ENCODE data around the gene PRDM5.

The PRDM5 gene

DNA sequence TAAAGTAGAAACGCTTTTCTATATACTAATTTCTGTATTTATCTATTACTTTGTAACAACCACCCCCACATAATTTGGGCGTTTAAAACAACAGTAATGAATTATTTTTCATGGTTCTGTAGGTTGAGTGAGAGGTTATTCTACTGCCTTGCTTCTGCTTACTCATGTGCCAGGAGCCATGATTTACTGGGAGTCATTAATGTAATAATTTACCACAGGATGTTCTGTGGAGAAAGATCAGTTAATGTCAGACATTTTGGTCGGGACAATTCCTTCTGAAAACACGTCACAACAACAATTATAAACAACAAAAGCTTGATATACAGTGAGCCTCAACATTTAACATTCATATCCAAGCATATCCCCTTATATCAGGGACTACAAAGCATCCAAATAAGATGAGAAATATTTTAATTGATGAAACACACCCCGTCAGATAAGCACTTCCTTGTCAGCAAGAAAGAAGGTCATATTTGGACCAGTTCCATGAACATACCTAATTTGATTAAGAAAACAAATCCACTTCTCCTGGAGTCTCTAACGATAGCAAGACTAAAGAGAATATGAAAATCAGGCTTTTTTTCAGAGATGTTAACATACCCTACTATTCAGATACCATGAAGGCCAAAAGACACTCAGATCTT, 238.5 kb downstream of the PRDM5 start:
- TF ChIP-seq TEAD4 (IDR thresholded peaks at IDR 0.05) = no peak
- TF ChIP-seq TCF12 (IDR thresholded peaks at IDR 0.05; ENCODE audit: low read depth) = no peak
- no peak for TF ChIP-seq FOXM1 (IDR thresholded peaks at IDR 0.05; ENCODE audit: borderline replicate concordance, low read depth)
- no peak for TF ChIP-seq EP300 (IDR thresholded peaks at IDR 0.05; ENCODE audit: borderline replicate concordance)

DNA sequence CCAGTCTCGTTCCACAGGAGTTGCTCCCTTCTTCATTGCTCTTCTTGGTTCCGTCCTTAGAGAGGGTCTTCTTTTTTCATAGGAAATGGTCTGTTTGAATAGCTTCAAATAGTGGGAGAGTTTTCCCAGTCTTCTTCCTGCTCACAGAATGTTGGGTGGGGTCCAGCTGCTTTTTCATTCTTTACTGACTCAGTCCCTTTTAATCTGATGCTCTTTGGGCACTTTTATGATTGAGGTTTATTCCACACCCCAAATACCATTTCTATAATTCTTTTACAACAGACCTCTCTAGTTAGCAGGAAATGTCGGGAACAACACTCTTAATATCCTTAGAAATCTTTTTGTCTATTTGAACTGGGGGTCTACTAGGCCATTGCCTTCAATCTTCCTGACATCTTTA, 239.5 kb downstream of the PRDM5 start:
- no peak for TF ChIP-seq YY1 (IDR thresholded peaks at IDR 0.05; ENCODE audit: low read depth)
- TF ChIP-seq, protein P1, sequence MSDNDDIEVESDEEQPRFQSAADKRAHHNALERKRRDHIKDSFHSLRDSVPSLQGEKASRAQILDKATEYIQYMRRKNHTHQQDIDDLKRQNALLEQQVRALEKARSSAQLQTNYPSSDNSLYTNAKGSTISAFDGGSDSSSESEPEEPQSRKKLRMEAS (IDR thresholded peaks at IDR 0.05) = no peak
- no peak for TF ChIP-seq RAD21 (IDR thresholded peaks at IDR 0.05; ENCODE audit: low read depth)
- TF ChIP-seq CREB1 (IDR thresholded peaks at IDR 0.05; ENCODE audit: low read depth) = no peak
- TF ChIP-seq EGR1 (IDR thresholded peaks at IDR 0.05) = no peak
- no peak for TF ChIP-seq NFIC (IDR thresholded peaks at IDR 0.05)
- no peak for TF ChIP-seq ZBTB7A (IDR thresholded peaks at IDR 0.05; ENCODE audit: low read depth)

DNA sequence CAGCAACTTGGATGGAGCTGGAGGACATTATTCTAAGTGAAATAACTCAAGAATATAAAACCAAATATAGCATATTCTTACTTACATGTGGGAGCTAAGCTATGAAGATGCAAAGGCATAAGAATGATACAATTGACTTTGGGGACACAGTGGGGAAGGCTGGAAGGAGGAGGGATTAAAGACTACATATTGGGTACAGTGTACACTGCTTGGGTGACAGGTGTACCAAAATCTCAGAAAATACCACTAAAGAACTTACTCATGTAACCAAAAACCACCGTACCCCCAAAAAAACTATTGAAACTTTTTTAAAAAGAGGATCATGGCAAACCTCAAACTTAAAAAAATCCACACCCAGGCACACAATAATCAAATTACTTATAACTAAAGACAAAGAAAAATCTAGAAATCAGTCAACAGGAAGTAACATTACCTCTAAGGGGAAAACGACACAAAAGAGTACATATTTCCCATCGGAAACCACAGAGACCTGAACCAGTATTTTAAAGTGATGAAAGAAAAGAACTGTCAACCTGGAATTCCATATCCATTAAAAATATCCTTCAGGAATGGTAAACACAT, 241.8 kb downstream of the PRDM5 start:
- TF ChIP-seq, protein P2, sequence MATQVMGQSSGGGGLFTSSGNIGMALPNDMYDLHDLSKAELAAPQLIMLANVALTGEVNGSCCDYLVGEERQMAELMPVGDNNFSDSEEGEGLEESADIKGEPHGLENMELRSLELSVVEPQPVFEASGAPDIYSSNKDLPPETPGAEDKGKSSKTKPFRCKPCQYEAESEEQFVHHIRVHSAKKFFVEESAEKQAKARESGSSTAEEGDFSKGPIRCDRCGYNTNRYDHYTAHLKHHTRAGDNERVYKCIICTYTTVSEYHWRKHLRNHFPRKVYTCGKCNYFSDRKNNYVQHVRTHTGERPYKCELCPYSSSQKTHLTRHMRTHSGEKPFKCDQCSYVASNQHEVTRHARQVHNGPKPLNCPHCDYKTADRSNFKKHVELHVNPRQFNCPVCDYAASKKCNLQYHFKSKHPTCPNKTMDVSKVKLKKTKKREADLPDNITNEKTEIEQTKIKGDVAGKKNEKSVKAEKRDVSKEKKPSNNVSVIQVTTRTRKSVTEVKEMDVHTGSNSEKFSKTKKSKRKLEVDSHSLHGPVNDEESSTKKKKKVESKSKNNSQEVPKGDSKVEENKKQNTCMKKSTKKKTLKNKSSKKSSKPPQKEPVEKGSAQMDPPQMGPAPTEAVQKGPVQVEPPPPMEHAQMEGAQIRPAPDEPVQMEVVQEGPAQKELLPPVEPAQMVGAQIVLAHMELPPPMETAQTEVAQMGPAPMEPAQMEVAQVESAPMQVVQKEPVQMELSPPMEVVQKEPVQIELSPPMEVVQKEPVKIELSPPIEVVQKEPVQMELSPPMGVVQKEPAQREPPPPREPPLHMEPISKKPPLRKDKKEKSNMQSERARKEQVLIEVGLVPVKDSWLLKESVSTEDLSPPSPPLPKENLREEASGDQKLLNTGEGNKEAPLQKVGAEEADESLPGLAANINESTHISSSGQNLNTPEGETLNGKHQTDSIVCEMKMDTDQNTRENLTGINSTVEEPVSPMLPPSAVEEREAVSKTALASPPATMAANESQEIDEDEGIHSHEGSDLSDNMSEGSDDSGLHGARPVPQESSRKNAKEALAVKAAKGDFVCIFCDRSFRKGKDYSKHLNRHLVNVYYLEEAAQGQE (IDR thresholded peaks at IDR 0.05; ENCODE audit: low read depth) = no peak
- TF ChIP-seq EP300 (IDR thresholded peaks at IDR 0.05; ENCODE audit: borderline replicate concordance) (no peak), YY1 (IDR thresholded peaks at IDR 0.05; ENCODE audit: low read depth) (no peak), CREB1 (IDR thresholded peaks at IDR 0.05; ENCODE audit: low read depth) (no peak), ZBTB7A (IDR thresholded peaks at IDR 0.05; ENCODE audit: low read depth) (no peak), TEAD4 (IDR thresholded peaks at IDR 0.05) (no peak), NFIC (IDR thresholded peaks at IDR 0.05) (no peak), RAD21 (IDR thresholded peaks at IDR 0.05; ENCODE audit: low read depth) (no peak), TCF12 (IDR thresholded peaks at IDR 0.05; ENCODE audit: low read depth) (no peak), TAF1 (IDR thresholded peaks at IDR 0.05; ENCODE audit: low read depth) (no peak), FOXM1 (IDR thresholded peaks at IDR 0.05; ENCODE audit: borderline replicate concordance, low read depth) (no peak), CEBPB (IDR thresholded peaks at IDR 0.05) (no peak), EGR1 (IDR thresholded peaks at IDR 0.05) (no peak)
- TF ChIP-seq, protein P3, sequence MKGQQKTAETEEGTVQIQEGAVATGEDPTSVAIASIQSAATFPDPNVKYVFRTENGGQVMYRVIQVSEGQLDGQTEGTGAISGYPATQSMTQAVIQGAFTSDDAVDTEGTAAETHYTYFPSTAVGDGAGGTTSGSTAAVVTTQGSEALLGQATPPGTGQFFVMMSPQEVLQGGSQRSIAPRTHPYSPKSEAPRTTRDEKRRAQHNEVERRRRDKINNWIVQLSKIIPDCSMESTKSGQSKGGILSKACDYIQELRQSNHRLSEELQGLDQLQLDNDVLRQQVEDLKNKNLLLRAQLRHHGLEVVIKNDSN (IDR thresholded peaks at IDR 0.05) = no peak
- TF ChIP-seq, protein P1 (IDR thresholded peaks at IDR 0.05) = no peak

DNA sequence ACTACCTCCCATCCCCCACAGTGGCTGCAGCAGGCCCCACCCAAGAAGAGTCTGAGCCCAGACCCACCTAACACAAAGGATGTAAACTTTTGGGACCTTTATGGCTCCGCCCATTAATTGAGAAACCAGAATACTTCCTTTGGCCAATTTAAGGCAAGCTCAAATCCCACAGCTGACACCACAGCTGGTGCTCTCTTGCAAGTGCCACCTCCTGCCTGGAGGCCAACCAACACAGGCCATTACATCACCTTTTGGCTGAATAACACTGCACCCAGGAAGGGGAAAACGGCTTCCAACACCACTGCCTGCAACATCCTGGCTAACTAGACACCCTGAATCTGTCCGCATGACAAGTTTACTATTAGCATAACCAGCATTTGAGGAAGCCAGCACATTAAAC, 248.8 kb downstream of the PRDM5 start:
- TF ChIP-seq TEAD4 (IDR thresholded peaks at IDR 0.05) (no peak), ZBTB7A (IDR thresholded peaks at IDR 0.05; ENCODE audit: low read depth) (no peak), RAD21 (IDR thresholded peaks at IDR 0.05; ENCODE audit: low read depth) (no peak), CREB1 (IDR thresholded peaks at IDR 0.05; ENCODE audit: low read depth) (no peak), CEBPB (IDR thresholded peaks at IDR 0.05) (no peak), TCF12 (IDR thresholded peaks at IDR 0.05; ENCODE audit: low read depth) (no peak), YY1 (IDR thresholded peaks at IDR 0.05; ENCODE audit: low read depth) (no peak), EGR1 (IDR thresholded peaks at IDR 0.05) (no peak), EP300 (IDR thresholded peaks at IDR 0.05; ENCODE audit: borderline replicate concordance) (no peak), NFIC (IDR thresholded peaks at IDR 0.05) (no peak), FOXM1 (IDR thresholded peaks at IDR 0.05; ENCODE audit: borderline replicate concordance, low read depth) (no peak)
- TF ChIP-seq, protein P3 (IDR thresholded peaks at IDR 0.05) = no peak
- TF ChIP-seq, protein P2 (IDR thresholded peaks at IDR 0.05; ENCODE audit: low read depth) = no peak
- TF ChIP-seq, protein P1 (IDR thresholded peaks at IDR 0.05) = no peak

DNA sequence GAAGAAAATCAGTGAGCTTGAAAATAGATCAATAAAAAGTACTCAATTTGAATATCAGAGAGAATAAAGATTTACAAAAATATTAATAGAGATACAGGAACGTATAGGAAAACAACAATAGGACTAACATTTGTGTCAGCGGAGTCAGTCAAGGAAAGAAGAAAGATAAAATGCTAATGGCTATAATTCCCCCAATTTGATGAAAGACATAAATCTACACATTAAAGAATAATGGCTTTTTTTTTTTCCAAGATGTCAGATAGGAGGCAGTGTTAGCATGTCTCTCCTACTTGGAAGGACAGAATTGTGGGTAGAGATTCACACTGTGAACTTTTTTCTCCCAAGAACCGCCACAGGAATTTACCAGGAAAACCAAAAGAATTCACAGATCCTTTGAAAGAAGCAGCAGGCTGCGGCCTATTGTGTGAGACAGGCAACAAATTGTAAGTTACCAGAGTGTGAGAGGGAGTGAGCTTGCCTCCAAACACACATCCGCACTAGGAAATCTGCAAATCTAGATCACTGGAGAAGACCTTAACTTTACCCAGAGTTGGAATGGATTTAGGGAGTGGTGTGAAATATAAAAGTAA, 249.9 kb downstream of the PRDM5 start:
- TF ChIP-seq, protein P1 (IDR thresholded peaks at IDR 0.05) = no peak
- TF ChIP-seq NFIC (IDR thresholded peaks at IDR 0.05) (no peak), CREB1 (IDR thresholded peaks at IDR 0.05; ENCODE audit: low read depth) (no peak), TEAD4 (IDR thresholded peaks at IDR 0.05) (no peak), YY1 (IDR thresholded peaks at IDR 0.05; ENCODE audit: low read depth) (no peak), EP300 (IDR thresholded peaks at IDR 0.05; ENCODE audit: borderline replicate concordance) (no peak), EGR1 (IDR thresholded peaks at IDR 0.05) (no peak), TAF1 (IDR thresholded peaks at IDR 0.05; ENCODE audit: low read depth) (no peak), CEBPB (IDR thresholded peaks at IDR 0.05) (no peak), TCF12 (IDR thresholded peaks at IDR 0.05; ENCODE audit: low read depth) (no peak), ZBTB7A (IDR thresholded peaks at IDR 0.05; ENCODE audit: low read depth) (no peak), FOXM1 (IDR thresholded peaks at IDR 0.05; ENCODE audit: borderline replicate concordance, low read depth) (no peak)
- TF ChIP-seq, protein P2 (IDR thresholded peaks at IDR 0.05; ENCODE audit: low read depth) = no peak
- TF ChIP-seq, protein P3 (IDR thresholded peaks at IDR 0.05) = no peak
